WTC11 (cell line): ENCODE measurements around the gene SRRM3.

ENCODE experiments used
- CTCF ChIP-seq: fragments of 200-600 bp; IDR thresholded peaks from 2 replicates; pipeline ENCODE4 v1.8.0; 2022; ENCODE audit warnings: antibody characterized with exemption
- E2F5 ChIP-seq: sonication (generic); formaldehyde crosslinking; IDR thresholded peaks from 2 replicates; pipeline ENCODE4 v1.8.1; 2022; ENCODE audit warnings: mild to moderate bottlenecking, moderate library complexity, missing genetic modification reagents
- MAX ChIP-seq: sonication (generic); formaldehyde crosslinking; IDR thresholded peaks from 2 replicates; pipeline ENCODE4 v1.8.0; 2022; ENCODE audit warnings: mild to moderate bottlenecking, missing genetic modification reagents
- TP53 ChIP-seq: sonication (generic); formaldehyde crosslinking; IDR thresholded peaks from 2 replicates; pipeline ENCODE4 v1.8.1; 2023; ENCODE audit warnings: mild to moderate bottlenecking, missing genetic modification reagents

GRCh38 chr7:76332078-76332477 lies 130.4 kb downstream of the SRRM3 start:
- TF ChIP-seq MAX (CRISPR knock-in tag) (no peak), CTCF (no peak), TP53 (no peak), E2F5 (no peak)
